ENCODE results near the gene CCDC32. TPM values are rescaled to one million over a fixed set of nuclear protein-coding genes. Genes with fewer than 3 reads are reported as not detected.
"Not testable (repeated sequence)": the region's sequence is repeated elsewhere in the genome, so short reads cannot be mapped to it uniquely, and the experiment has no call there.

Gene CCDC32
- total RNA-seq, 8 experiments from 2014 or later = 13.9 to 34.6 (median 21.1) TPM

- Histone ChIP-seq H3K27ac (no peak overlapping the region), H3K4me1 (replicated peaks in 1 of 2) (peaks cover 0 to 2% of the 10 kb centered on the region in 2 donors), H3K4me3 (no peak overlapping the region)
- in situ Hi-C loops (cut with MboI; ENCODE audit: low pct_unique_long_range_greater_than_20kb in 2 of 9, low sequenced_read_pairs in 9 of 9, unreplicated experiment in 9 of 9) = no loop called here
- WGBS, 10 experiments = 27 to 100% (median 83%) methylated on average over 1 to 5 of the region's 12 CpGs; no CpG with 5 or more reads in 3 of the 10 experiments
- no peak for ATAC-seq (replicated peaks in 6 of 8)
These were observed 25.8 kb upstream of the CCDC32 start for GRCh38 chr15:40590667-40591050.

GRCh38 chr15:40584191-40584590 lies 19.3 kb upstream of the CCDC32 start:
- Histone ChIP-seq H3K27ac (no peak overlapping the region), H3K4me3 (no peak overlapping the region), H3K4me1 (replicated peaks in 1 of 2) (no peaks in the 10 kb centered on the region)
- in situ Hi-C loops (cut with MboI; ENCODE audit: low pct_unique_long_range_greater_than_20kb in 2 of 9, low sequenced_read_pairs in 9 of 9, unreplicated experiment in 9 of 9) = no loop called here
- 0 to 83% (median 38%) methylated on average over 1 to 2 of the region's 2 CpGs; no CpG with 5 or more reads in 4 of the 10 experiments for WGBS, 10 experiments
- no peak for ATAC-seq (replicated peaks in 6 of 8)

GRCh38 chr15:40582726-40583246 lies 17.9 kb upstream of the CCDC32 start:
- 49 to 100% (median 93%) methylated on average over 1 to 8 of the region's 8 CpGs for WGBS, 10 experiments
- in situ Hi-C loops (cut with MboI; ENCODE audit: low pct_unique_long_range_greater_than_20kb in 2 of 9, low sequenced_read_pairs in 9 of 9, unreplicated experiment in 9 of 9) = no loop called here
- no peak overlapping the region for H3K4me3 ChIP-seq
- H3K4me1 ChIP-seq (replicated peaks in 1 of 2) = no peaks in the 10 kb centered on the region
- H3K27ac ChIP-seq = no peak overlapping the region
- peak in 1 of 8 experiments; percentile 77 for ATAC-seq (replicated peaks in 6 of 8)

- H3K4me3 ChIP-seq; in situ Hi-C loops (cut with MboI; ENCODE audit: low pct_unique_long_range_greater_than_20kb in 2 of 9, low sequenced_read_pairs in 9 of 9, unreplicated experiment in 9 of 9); H3K27ac ChIP-seq; ATAC-seq (replicated peaks in 6 of 8); H3K4me1 ChIP-seq (replicated peaks in 1 of 2): not testable (repeated sequence)
- 40 to 100% (median 61%) methylated on average over 1 to 2 of the region's 2 CpGs; no CpG with 5 or more reads in 2 of the 10 experiments for WGBS, 10 experiments
These were observed 17.0 kb upstream of the CCDC32 start for GRCh38 chr15:40581796-40582195.

GRCh38 chr15:40578892-40579291 lies 14.1 kb upstream of the CCDC32 start:
- Histone ChIP-seq H3K27ac (no peak overlapping the region), H3K4me3 (no peak overlapping the region), H3K4me1 (replicated peaks in 1 of 2) (no peaks in the 10 kb centered on the region)
- in situ Hi-C loops (cut with MboI; ENCODE audit: low pct_unique_long_range_greater_than_20kb in 2 of 9, low sequenced_read_pairs in 9 of 9, unreplicated experiment in 9 of 9) = no loop called here
- WGBS, 10 experiments = 18 to 76% (median 52%) methylated on average over 2 to 4 of the region's 4 CpGs; no CpG with 5 or more reads in 1 of the 10 experiments
- no peak for ATAC-seq (replicated peaks in 6 of 8)

GRCh38 chr15:40576914-40577313 lies 12.1 kb upstream of the CCDC32 start:
- H3K27ac ChIP-seq; ATAC-seq (replicated peaks in 6 of 8); H3K4me3 ChIP-seq; H3K4me1 ChIP-seq (replicated peaks in 1 of 2); in situ Hi-C loops (cut with MboI; ENCODE audit: low pct_unique_long_range_greater_than_20kb in 2 of 9, low sequenced_read_pairs in 9 of 9, unreplicated experiment in 9 of 9): not testable (repeated sequence)
- WGBS, 10 experiments = 83 to 100% (median 98%) methylated on average over 1 to 5 of the region's 5 CpGs; no CpG with 5 or more reads in 1 of the 10 experiments

GRCh38 chr15:40575113-40575512 lies 10.3 kb upstream of the CCDC32 start:
- Histone ChIP-seq H3K4me3 (no peak overlapping the region), H3K4me1 (replicated peaks in 1 of 2) (peaks cover 6 to 8% of the 10 kb centered on the region in 2 donors), H3K27ac (no peak overlapping the region)
- ATAC-seq (replicated peaks in 6 of 8) = no peak
- in situ Hi-C loops (cut with MboI; ENCODE audit: low pct_unique_long_range_greater_than_20kb in 2 of 9, low sequenced_read_pairs in 9 of 9, unreplicated experiment in 9 of 9) = no loop called here

GRCh38 chr15:40569129-40569953 lies 4.5 kb upstream of the CCDC32 start, which contains the start of gene RPUSD2:
Gene RPUSD2, plus strand, starts transcription at chr15:40569299. Its CDS starts 39 bp downstream, at chr15:40569338.
- Histone ChIP-seq H3K4me1 (replicated peaks in 1 of 2) (peaks cover 10 to 11% of the 10 kb centered on the region in 2 donors), H3K4me3 (peak within 1 kb of the TSS; percentile 63 to 95 (median 86)), H3K27ac (peak within 1 kb of the TSS; percentile 79 to 82)
- peak; percentile 63 to 71 (median 67) for ATAC-seq (replicated peaks in 6 of 8)
- in situ Hi-C loops (cut with MboI; ENCODE audit: low pct_unique_long_range_greater_than_20kb in 2 of 9, low sequenced_read_pairs in 9 of 9, unreplicated experiment in 9 of 9) = no loop called here
- WGBS, 10 experiments = 0 to 3% (median 0%) methylated on average over 1 to 10 of the region's 62 CpGs; no CpG with 5 or more reads in 1 of the 10 experiments

GRCh38 chr15:40567111-40567510 lies 2.3 kb upstream of the CCDC32 start:
- no peak for ATAC-seq (replicated peaks in 6 of 8)
- Histone ChIP-seq H3K4me3 (no peak overlapping the region), H3K27ac (no peak overlapping the region), H3K4me1 (replicated peaks in 1 of 2) (peaks cover 10 to 14% of the 10 kb centered on the region in 2 donors)
- in situ Hi-C loops (cut with MboI; ENCODE audit: low pct_unique_long_range_greater_than_20kb in 2 of 9, low sequenced_read_pairs in 9 of 9, unreplicated experiment in 9 of 9) = no loop called here
- WGBS, 10 experiments = 0 to 87% (median 39%) methylated on average over 1 to 7 of the region's 7 CpGs; no CpG with 5 or more reads in 2 of the 10 experiments

GRCh38 chr15:40565333-40566238 lies 744 bp upstream of the CCDC32 start:
- 16 to 73% (median 47%) methylated on average over 4 to 11 of the region's 20 CpGs; no CpG with 5 or more reads in 1 of the 10 experiments for WGBS, 10 experiments
- in situ Hi-C loops (cut with MboI; ENCODE audit: low pct_unique_long_range_greater_than_20kb in 2 of 9, low sequenced_read_pairs in 9 of 9, unreplicated experiment in 9 of 9) = no loop called here
- Histone ChIP-seq H3K4me3 (peak overlapping the region; percentile 68 to 96 (median 80)), H3K27ac (no peak overlapping the region), H3K4me1 (replicated peaks in 1 of 2) (peaks cover 7 to 12% of the 10 kb centered on the region in 2 donors)
- no peak for ATAC-seq (replicated peaks in 6 of 8)

GRCh38 chr15:40563426-40563825 lies 1.4 kb downstream of the CCDC32 start:
- Histone ChIP-seq H3K4me1 (replicated peaks in 1 of 2) (peaks cover 2 to 7% of the 10 kb centered on the region in 2 donors), H3K27ac (no peak overlapping the region), H3K4me3 (no peak overlapping the region)
- ATAC-seq (replicated peaks in 6 of 8) = no peak
- in situ Hi-C loops (cut with MboI; ENCODE audit: low pct_unique_long_range_greater_than_20kb in 2 of 9, low sequenced_read_pairs in 9 of 9, unreplicated experiment in 9 of 9) = no loop called here

GRCh38 chr15:40562691-40563090 lies 2.2 kb downstream of the CCDC32 start:
- Histone ChIP-seq H3K4me1 (replicated peaks in 1 of 2) (peaks cover 2 to 7% of the 10 kb centered on the region in 2 donors), H3K27ac (no peak overlapping the region), H3K4me3 (no peak overlapping the region)
- no peak for ATAC-seq (replicated peaks in 6 of 8)
- in situ Hi-C loops (cut with MboI; ENCODE audit: low pct_unique_long_range_greater_than_20kb in 2 of 9, low sequenced_read_pairs in 9 of 9, unreplicated experiment in 9 of 9) = no loop called here
- 57 to 100% (median 87%) methylated on average over 1 to 2 of the region's 2 CpGs; no CpG with 5 or more reads in 4 of the 10 experiments for WGBS, 10 experiments
